Uterus (tissue), 4 donors: ENCODE results near the gene VWF. TPM values are rescaled to one million over a fixed set of nuclear protein-coding genes. Genes with fewer than 3 reads are reported as not detected.
A peak's percentile ranks its signal among the peaks of the same experiment; 100 is the strongest.

ENCODE experiments used
- DNase-seq, 2 donors: peaks; one replicate each; pipeline ENCODE4 v3.0.0-alpha.2; 2019 to 2020
- H3K27ac ChIP-seq, 2 donors: fragments of 200-600 bp; sonication (generic); 1 replicate in 1 of 2; 2 replicates in 1 of 2; pipeline ENCODE4 v1.5.1; 2016 to 2018
- H3K27me3 ChIP-seq, 2 donors: fragments of 200-600 bp; sonication (generic); one replicate each; pipeline ENCODE4 v1.5.1; 2018 to 2019; ENCODE audit warnings: control low read depth in 1 of 2
- H3K36me3 ChIP-seq, 2 donors: fragments of 200-600 bp; sonication (generic); one replicate each; pipeline ENCODE4 v1.5.1; 2019; ENCODE audit warnings: control low read depth in 1 of 2
- H3K4me1 ChIP-seq, 2 donors: fragments of 200-600 bp; sonication (generic); one replicate each; pipeline ENCODE4 v1.5.1; 2018 to 2019; ENCODE audit warnings: control low read depth in 1 of 2
- H3K4me3 ChIP-seq, 2 donors: fragments of 200-600 bp; sonication (generic); 1 replicate in 1 of 2; 2 replicates in 1 of 2; pipeline ENCODE4 v1.5.1; 2018 to 2019; ENCODE audit warnings: mild to moderate bottlenecking in 1 of 2
- H3K9me3 ChIP-seq, 2 donors: fragments of 200-600 bp; sonication (generic); one replicate each; pipeline ENCODE4 v1.5.1; 2019; ENCODE audit warnings: control low read depth in 1 of 2
- CTCF ChIP-seq, 4 experiments: fragments of 200-600 bp in 2 of 4; fragments of 450-650 bp in 2 of 4; sonication (generic) in 2 of 4; IDR thresholded peaks; one replicate each; pipeline ENCODE4 v1.5.1; 2016 to 2019; ENCODE audit warnings: antibody characterized with exemption in 4 of 4, mild to moderate bottlenecking in 2 of 4, moderate library complexity in 1 of 4
- POLR2A ChIP-seq, 2 donors: fragments of 450-650 bp; IDR thresholded peaks; one replicate each; pipeline ENCODE4 v1.6.1; 2016; ENCODE audit warnings: antibody characterized with exemption in 2 of 2, mild to moderate bottlenecking in 1 of 2, moderate library complexity in 1 of 2
- intact Hi-C: fragments of 100-400 bp; cut with DNase I; formaldehyde crosslinking; loops from one replicate; pipeline ENCODE4 v1.15.1; 2023; ENCODE audit warnings: low total_unique reads
- total RNA-seq, 4 donors: library from RNA; depleted of rRNA in 3 of 4; stranded (reverse); fragments of >200 nt in 3 of 4; gene quantifications; one replicate each; pipeline versions ENCODE4 v1.1.0 to v1.2.4, GENCODE V29; 2014 to 2023
- donor health status: DM: yes; HTN: yes; CAD: no.

VWF gene
- total RNA-seq, 4 donors from 2014 or later, result 122 to 949 (median 380) TPM

DNA sequence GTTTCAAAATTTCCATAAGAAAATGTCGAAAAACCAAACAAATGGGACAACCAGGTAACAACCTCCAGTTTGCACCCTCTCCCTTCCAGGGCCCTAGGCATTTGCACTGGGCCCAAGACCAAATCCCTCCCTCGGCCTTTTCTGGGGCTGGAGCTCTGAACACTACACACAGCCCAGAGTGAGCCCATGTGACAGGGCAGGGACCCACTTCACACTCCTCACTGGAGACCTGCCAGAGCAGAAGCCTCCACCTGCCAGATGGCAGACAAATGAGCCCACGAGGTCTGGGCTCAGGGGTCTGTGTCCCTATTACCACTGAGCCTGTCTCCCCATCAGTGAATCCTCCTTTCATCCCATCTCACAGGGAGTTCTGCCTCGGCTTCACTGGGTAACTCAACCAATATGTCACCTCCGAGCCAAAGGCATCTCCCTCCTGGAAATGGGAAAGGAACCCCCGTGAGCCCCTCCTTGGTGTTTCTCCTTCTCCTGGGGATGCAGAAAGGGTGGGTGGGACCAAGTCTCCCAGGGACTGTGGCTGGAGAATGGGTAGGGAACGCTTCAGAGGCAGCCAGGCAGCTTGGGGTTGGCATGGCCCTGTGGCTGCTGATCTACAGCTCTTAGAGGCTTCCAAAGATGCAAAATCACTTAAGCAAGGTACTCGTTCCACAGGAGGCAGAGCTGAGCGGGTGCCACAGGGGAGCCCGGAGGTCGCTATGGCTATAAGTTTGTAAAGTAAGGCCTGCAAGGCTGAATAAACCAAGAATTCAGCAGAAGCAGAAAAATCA lies 10.6 kb downstream of the VWF start:
- no peak for DNase-seq
- H3K36me3 ChIP-seq, result no peaks in the 10 kb centered on the region
- intact Hi-C loops, result no loop called here

GRCh38 chr12:6112004-6112403 lies 12.5 kb downstream of the VWF start:
- no peak for TF ChIP-seq CTCF (IDR thresholded peaks at IDR 0.05)
- TF ChIP-seq POLR2A (IDR thresholded peaks at IDR 0.05), result no peak
- no peak overlapping the region for H3K27ac ChIP-seq
- H3K4me1 ChIP-seq, result no peaks in the 10 kb centered on the region
- H3K27me3 ChIP-seq, result no peaks in the 10 kb centered on the region
- no peak for DNase-seq
- no peaks in the 10 kb centered on the region for H3K9me3 ChIP-seq
- no peak overlapping the region for H3K4me3 ChIP-seq
- no peaks in the 10 kb centered on the region for H3K36me3 ChIP-seq
- intact Hi-C loops, result no loop called here

More for the DNA sequence above, 10.6 kb downstream of the VWF start:
- no peak overlapping the region for H3K4me3 ChIP-seq
- no peak for TF ChIP-seq POLR2A (IDR thresholded peaks at IDR 0.05)
- TF ChIP-seq CTCF (IDR thresholded peaks at IDR 0.05), result no peak
- no peaks in the 10 kb centered on the region for H3K4me1 ChIP-seq
- H3K27me3 ChIP-seq, result no peaks in the 10 kb centered on the region
- no peaks in the 10 kb centered on the region for H3K9me3 ChIP-seq
- H3K27ac ChIP-seq, result peak overlapping the region in 1 of 2 donors; percentile 8

DNA sequence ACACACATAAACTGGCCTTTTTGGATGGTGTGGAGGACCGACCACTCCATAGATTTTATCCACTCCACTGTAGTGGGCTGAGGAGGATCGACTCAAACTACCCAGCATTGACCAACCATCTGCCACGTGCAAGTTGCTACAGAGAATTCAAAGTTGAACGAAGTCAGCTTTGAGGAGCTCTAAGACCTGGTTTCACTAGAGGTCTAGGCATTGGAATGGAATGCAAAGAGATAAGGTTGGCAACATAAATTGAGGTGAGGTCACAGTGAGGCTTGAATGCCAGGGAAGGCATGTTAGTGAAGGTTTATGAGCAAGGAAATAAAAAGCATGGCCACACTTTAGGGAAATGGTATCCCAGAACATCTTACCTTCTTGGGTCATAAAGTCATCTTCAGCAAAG lies 14.5 kb downstream of the VWF start:
- no peaks in the 10 kb centered on the region for H3K9me3 ChIP-seq
- no peaks in the 10 kb centered on the region for H3K4me1 ChIP-seq
- no peak overlapping the region for H3K4me3 ChIP-seq
- TF ChIP-seq CTCF (IDR thresholded peaks at IDR 0.05), result no peak
- no peak for TF ChIP-seq POLR2A (IDR thresholded peaks at IDR 0.05)
- DNase-seq, result no peak
- no peaks in the 10 kb centered on the region for H3K36me3 ChIP-seq
- no peaks in the 10 kb centered on the region for H3K27me3 ChIP-seq
- H3K27ac ChIP-seq, result no peak overlapping the region
- intact Hi-C loops, result no loop called here

DNA sequence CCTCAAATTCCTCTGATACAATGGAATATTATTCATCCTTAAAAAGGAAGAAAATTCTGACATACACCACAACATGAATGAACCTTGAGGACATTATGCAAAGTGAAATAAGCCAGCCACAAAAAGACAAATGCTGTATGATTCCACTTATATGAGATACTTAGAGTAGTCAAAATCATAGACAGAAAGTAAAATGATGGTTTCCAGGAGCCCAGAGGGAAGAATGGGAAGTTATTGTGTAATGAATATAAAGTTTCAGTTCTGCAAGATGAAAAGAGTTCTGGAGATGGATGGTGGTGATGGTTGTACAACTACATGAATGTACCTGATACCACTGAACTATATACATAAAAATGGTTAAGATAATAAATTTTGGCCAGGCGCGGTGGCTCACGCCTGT lies 18.3 kb downstream of the VWF start:
- no peak for DNase-seq
- Histone ChIP-seq H3K27me3 (no peaks in the 10 kb centered on the region), H3K36me3 (no peaks in the 10 kb centered on the region), H3K27ac (no peak overlapping the region), H3K4me3 (no peak overlapping the region), H3K4me1 (no peaks in the 10 kb centered on the region), H3K9me3 (no peaks in the 10 kb centered on the region)
- TF ChIP-seq CTCF (IDR thresholded peaks at IDR 0.05) (no peak), POLR2A (IDR thresholded peaks at IDR 0.05) (no peak)
- intact Hi-C loops, result no loop called here

GRCh38 chr12:6104842-6105241 lies 19.6 kb downstream of the VWF start:
- no peak for DNase-seq
- Histone ChIP-seq H3K27ac (no peak overlapping the region), H3K4me3 (no peak overlapping the region), H3K9me3 (no peaks in the 10 kb centered on the region), H3K4me1 (no peaks in the 10 kb centered on the region), H3K27me3 (no peaks in the 10 kb centered on the region), H3K36me3 (no peaks in the 10 kb centered on the region)
- TF ChIP-seq CTCF (IDR thresholded peaks at IDR 0.05) (no peak), POLR2A (IDR thresholded peaks at IDR 0.05) (no peak)
- intact Hi-C loops, result no loop called here
